ENCODE measurements around the gene WIZ. TPM values are rescaled to one million over a fixed set of nuclear protein-coding genes. Genes with fewer than 3 reads are reported as not detected.

Gene WIZ
- total RNA-seq, 5 donors from 2014 or later (not counting 1 experiment from before 2014, with no cell fraction given) = 19.7 to 39.1 (median 34.6) TPM

- ChIA-PET CTCF (no interaction called here), POLR2A (no interaction called here)
- Histone ChIP-seq H3K36me3 (ENCODE audit: control insufficient read depth in 2 of 2, extremely low read depth in 1 of 2, insufficient read depth in 1 of 2, low read length in 1 of 2) (no peaks in the 10 kb centered on the region), H3K9me3 (no peaks in the 10 kb centered on the region), H3K4me1 (ENCODE audit: control insufficient read depth in 1 of 2, extremely low read depth in 1 of 2, insufficient read depth in 2 of 2, low read length in 2 of 2) (peaks cover 0 to 14% of the 10 kb centered on the region in 2 experiments), H3K27ac (ENCODE audit: low read length) (no peak overlapping the region), H3K27me3 (replicated peaks in 1 of 2; ENCODE audit: control insufficient read depth in 2 of 2, extremely low read depth in 1 of 2, insufficient read depth in 2 of 2, low read length in 1 of 2) (no peaks in the 10 kb centered on the region), H3K4me3 (ENCODE audit: control insufficient read depth in 1 of 2, extremely low read depth in 1 of 2, low read length in 1 of 2) (no peak overlapping the region)
- no peaks in the 10 kb centered on the region for H3K9me3 Mint-ChIP-seq
- ATAC-seq (replicated peaks in 1 of 4) = no peak
- peaks cover 14 to 17% (median 15%) of the 10 kb centered on the region in 3 donors for H3K4me1 Mint-ChIP-seq
- no peak overlapping the region for H3K4me3 Mint-ChIP-seq
- DNase-seq = no peak
- WGBS (ENCODE audit: insufficient coverage) = 93% methylated on average over 4 of the region's 7 CpGs
- H3K36me3 Mint-ChIP-seq = no peaks in the 10 kb centered on the region
- H3K27me3 Mint-ChIP-seq = no peaks in the 10 kb centered on the region
- H3K27ac Mint-ChIP-seq = no peak overlapping the region
These were observed 3.9 kb downstream of the WIZ start for GRCh38 chr19:15445807-15446376.

GRCh38 chr19:15445227-15445605, 4.5 kb downstream of the WIZ start:
- Histone ChIP-seq H3K4me1 (ENCODE audit: control insufficient read depth in 1 of 2, extremely low read depth in 1 of 2, insufficient read depth in 2 of 2, low read length in 2 of 2) (peaks cover 0 to 12% of the 10 kb centered on the region in 2 experiments), H3K4me3 (ENCODE audit: control insufficient read depth in 1 of 2, extremely low read depth in 1 of 2, low read length in 1 of 2) (no peak overlapping the region), H3K27ac (ENCODE audit: low read length) (no peak overlapping the region), H3K9me3 (no peaks in the 10 kb centered on the region), H3K36me3 (ENCODE audit: control insufficient read depth in 2 of 2, extremely low read depth in 1 of 2, insufficient read depth in 1 of 2, low read length in 1 of 2) (no peaks in the 10 kb centered on the region), H3K27me3 (replicated peaks in 1 of 2; ENCODE audit: control insufficient read depth in 2 of 2, extremely low read depth in 1 of 2, insufficient read depth in 2 of 2, low read length in 1 of 2) (no peaks in the 10 kb centered on the region)
- Mint-ChIP-seq H3K27ac (no peak overlapping the region), H3K4me3 (no peak overlapping the region), H3K4me1 (peaks cover 8 to 10% (median 9%) of the 10 kb centered on the region in 3 donors), H3K27me3 (no peaks in the 10 kb centered on the region), H3K36me3 (no peaks in the 10 kb centered on the region), H3K9me3 (no peaks in the 10 kb centered on the region)
- 87% methylated on average over 9 of the region's 9 CpGs for WGBS (ENCODE audit: insufficient coverage)
- ATAC-seq (replicated peaks in 1 of 4) (no peak), DNase-seq (no peak)
- ChIA-PET POLR2A (no interaction called here), CTCF (no interaction called here)

- ATAC-seq (replicated peaks in 1 of 4) (no peak), DNase-seq (no peak)
- no peaks in the 10 kb centered on the region for H3K27me3 Mint-ChIP-seq
- H3K4me3 ChIP-seq (ENCODE audit: control insufficient read depth in 1 of 2, extremely low read depth in 1 of 2, low read length in 1 of 2) = no peak overlapping the region
- peaks cover 7 to 8% (median 7%) of the 10 kb centered on the region in 3 donors for H3K4me1 Mint-ChIP-seq
- no peak overlapping the region for H3K27ac ChIP-seq (ENCODE audit: low read length)
- H3K4me3 Mint-ChIP-seq = no peak overlapping the region
- ChIA-PET CTCF (no interaction called here), POLR2A (no interaction called here)
- no peak overlapping the region for H3K27ac Mint-ChIP-seq
- no peaks in the 10 kb centered on the region for H3K36me3 ChIP-seq (ENCODE audit: control insufficient read depth in 2 of 2, extremely low read depth in 1 of 2, insufficient read depth in 1 of 2, low read length in 1 of 2)
- H3K9me3 Mint-ChIP-seq = no peaks in the 10 kb centered on the region
- no peaks in the 10 kb centered on the region for H3K9me3 ChIP-seq
- WGBS (ENCODE audit: insufficient coverage) = 96% methylated on average over 12 of the region's 15 CpGs
- H3K4me1 ChIP-seq (ENCODE audit: control insufficient read depth in 1 of 2, extremely low read depth in 1 of 2, insufficient read depth in 2 of 2, low read length in 2 of 2) = peaks cover 0 to 9% of the 10 kb centered on the region in 2 experiments
- no peaks in the 10 kb centered on the region for H3K36me3 Mint-ChIP-seq
- no peaks in the 10 kb centered on the region for H3K27me3 ChIP-seq (replicated peaks in 1 of 2; ENCODE audit: control insufficient read depth in 2 of 2, extremely low read depth in 1 of 2, insufficient read depth in 2 of 2, low read length in 1 of 2)
These were observed 5.1 kb downstream of the WIZ start for GRCh38 chr19:15444505-15445226.

GRCh38 chr19:15443838-15444237, 5.9 kb downstream of the WIZ start:
- CTCF ChIA-PET = no interaction called here
- Histone ChIP-seq H3K4me1 (ENCODE audit: control insufficient read depth in 1 of 2, extremely low read depth in 1 of 2, insufficient read depth in 2 of 2, low read length in 2 of 2) (peaks cover 0 to 4% of the 10 kb centered on the region in 2 experiments), H3K4me3 (ENCODE audit: control insufficient read depth in 1 of 2, extremely low read depth in 1 of 2, low read length in 1 of 2) (no peak overlapping the region), H3K36me3 (ENCODE audit: control insufficient read depth in 2 of 2, extremely low read depth in 1 of 2, insufficient read depth in 1 of 2, low read length in 1 of 2) (peaks cover 0 to 6% of the 10 kb centered on the region in 2 donors), H3K27ac (ENCODE audit: low read length) (no peak overlapping the region), H3K9me3 (no peaks in the 10 kb centered on the region), H3K27me3 (replicated peaks in 1 of 2; ENCODE audit: control insufficient read depth in 2 of 2, extremely low read depth in 1 of 2, insufficient read depth in 2 of 2, low read length in 1 of 2) (no peaks in the 10 kb centered on the region)
- Mint-ChIP-seq H3K36me3 (no peaks in the 10 kb centered on the region), H3K27me3 (no peaks in the 10 kb centered on the region), H3K4me3 (no peak overlapping the region), H3K9me3 (no peaks in the 10 kb centered on the region), H3K4me1 (peaks cover 5 to 6% (median 5%) of the 10 kb centered on the region in 3 donors), H3K27ac (no peak overlapping the region)
- DNase-seq (no peak), ATAC-seq (replicated peaks in 1 of 4) (no peak)
- 98% methylated on average over 6 of the region's 10 CpGs for WGBS (ENCODE audit: insufficient coverage)
- POLR2A ChIA-PET = no interaction called here

GRCh38 chr19:15443325-15443724, 6.4 kb downstream of the WIZ start:
- no peak overlapping the region for H3K27ac ChIP-seq (ENCODE audit: low read length)
- no peak overlapping the region for H3K4me3 ChIP-seq (ENCODE audit: control insufficient read depth in 1 of 2, extremely low read depth in 1 of 2, low read length in 1 of 2)
- no peak for ATAC-seq (replicated peaks in 1 of 4)
- H3K27me3 Mint-ChIP-seq = no peaks in the 10 kb centered on the region
- peaks cover 0 to under 1% (median under 1%) of the 10 kb centered on the region in 3 donors for H3K4me1 Mint-ChIP-seq
- no peaks in the 10 kb centered on the region for H3K4me1 ChIP-seq (ENCODE audit: control insufficient read depth in 1 of 2, extremely low read depth in 1 of 2, insufficient read depth in 2 of 2, low read length in 2 of 2)
- no peak for DNase-seq
- 77% methylated on average over 1 of the region's 3 CpGs for WGBS (ENCODE audit: insufficient coverage)
- H3K36me3 ChIP-seq (ENCODE audit: control insufficient read depth in 2 of 2, extremely low read depth in 1 of 2, insufficient read depth in 1 of 2, low read length in 1 of 2) = peaks cover 0 to 11% of the 10 kb centered on the region in 2 donors
- H3K9me3 ChIP-seq = no peaks in the 10 kb centered on the region
- H3K36me3 Mint-ChIP-seq = no peaks in the 10 kb centered on the region
- no peaks in the 10 kb centered on the region for H3K9me3 Mint-ChIP-seq
- no peak overlapping the region for H3K4me3 Mint-ChIP-seq
- CTCF ChIA-PET = no interaction called here
- H3K27me3 ChIP-seq (replicated peaks in 1 of 2; ENCODE audit: control insufficient read depth in 2 of 2, extremely low read depth in 1 of 2, insufficient read depth in 2 of 2, low read length in 1 of 2) = no peaks in the 10 kb centered on the region
- H3K27ac Mint-ChIP-seq = peak overlapping the region in 1 of 2 donors; percentile 46
- POLR2A ChIA-PET = no interaction called here

- H3K27ac Mint-ChIP-seq = no peak overlapping the region
- Histone ChIP-seq H3K27me3 (replicated peaks in 1 of 2; ENCODE audit: control insufficient read depth in 2 of 2, extremely low read depth in 1 of 2, insufficient read depth in 2 of 2, low read length in 1 of 2) (no peaks in the 10 kb centered on the region), H3K9me3 (no peaks in the 10 kb centered on the region), H3K4me3 (ENCODE audit: control insufficient read depth in 1 of 2, extremely low read depth in 1 of 2, low read length in 1 of 2) (no peak overlapping the region), H3K36me3 (ENCODE audit: control insufficient read depth in 2 of 2, extremely low read depth in 1 of 2, insufficient read depth in 1 of 2, low read length in 1 of 2) (peaks cover 0 to 11% of the 10 kb centered on the region in 2 donors), H3K4me1 (ENCODE audit: control insufficient read depth in 1 of 2, extremely low read depth in 1 of 2, insufficient read depth in 2 of 2, low read length in 2 of 2) (no peaks in the 10 kb centered on the region), H3K27ac (ENCODE audit: low read length) (no peak overlapping the region)
- ATAC-seq (replicated peaks in 1 of 4) = no peak
- no peak overlapping the region for H3K4me3 Mint-ChIP-seq
- H3K36me3 Mint-ChIP-seq = no peaks in the 10 kb centered on the region
- no peaks in the 10 kb centered on the region for H3K9me3 Mint-ChIP-seq
- no peaks in the 10 kb centered on the region for H3K4me1 Mint-ChIP-seq
- no peak for DNase-seq
- 90% methylated on average over 12 of the region's 13 CpGs for WGBS (ENCODE audit: insufficient coverage)
- ChIA-PET POLR2A (interaction anchor here in 1 of 2 donors (0.7 kb wide), 1 partner anchor 16 kb away, joined by 6 read pairs; no protein-coding TSS in a partner anchor), CTCF (no interaction called here)
- H3K27me3 Mint-ChIP-seq = no peaks in the 10 kb centered on the region
These were observed 7.4 kb downstream of the WIZ start for GRCh38 chr19:15442142-15442920.

All from T-cell (primary cell).